ENCODE results near the gene SLC43A3.

SLC43A3 gene

DNA sequence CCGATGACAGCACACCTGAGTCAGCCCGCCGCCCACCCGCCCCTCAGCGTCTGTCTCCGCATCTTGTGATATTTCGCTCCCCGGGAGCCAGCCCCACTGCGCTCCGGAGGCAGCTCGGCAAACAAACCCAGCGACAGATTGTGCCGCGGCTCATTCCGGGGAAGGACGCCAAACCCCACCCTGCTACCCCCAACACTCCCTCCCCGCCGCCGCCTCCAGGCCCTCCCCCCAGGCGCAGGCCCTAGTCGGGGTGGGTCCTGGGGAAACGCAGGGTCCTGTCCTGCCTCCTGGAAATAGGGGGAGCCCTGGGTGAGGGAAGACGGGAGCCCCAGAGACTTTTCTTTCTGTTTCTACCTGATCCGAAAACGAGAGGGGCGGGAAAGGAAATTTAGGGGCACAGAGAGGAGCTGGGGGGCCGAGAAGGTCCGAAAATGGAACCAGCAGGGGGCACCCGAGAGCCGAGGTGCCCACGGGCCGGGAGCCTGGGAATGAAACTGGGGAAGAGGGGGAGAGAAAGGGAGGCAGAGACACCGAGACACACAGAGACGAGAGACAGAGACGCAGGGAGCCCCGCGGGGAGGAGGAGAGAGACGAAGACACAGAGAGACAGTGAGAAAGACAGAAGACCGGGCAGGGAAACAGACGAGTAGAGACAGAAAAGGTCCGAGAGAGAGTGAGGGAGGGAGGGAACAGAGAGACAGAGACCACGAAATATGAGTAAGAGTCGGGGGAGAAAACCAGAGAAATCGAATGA is 31.7 kb upstream of the SLC43A3 start:
- Mint-ChIP-seq H3K4me3 (peak overlapping the region; percentile 84), H3K27me3 (ENCODE audit: low read depth, poor library complexity) (peaks cover 92% of the 10 kb centered on the region), H3K27ac (no peak overlapping the region)

DNA sequence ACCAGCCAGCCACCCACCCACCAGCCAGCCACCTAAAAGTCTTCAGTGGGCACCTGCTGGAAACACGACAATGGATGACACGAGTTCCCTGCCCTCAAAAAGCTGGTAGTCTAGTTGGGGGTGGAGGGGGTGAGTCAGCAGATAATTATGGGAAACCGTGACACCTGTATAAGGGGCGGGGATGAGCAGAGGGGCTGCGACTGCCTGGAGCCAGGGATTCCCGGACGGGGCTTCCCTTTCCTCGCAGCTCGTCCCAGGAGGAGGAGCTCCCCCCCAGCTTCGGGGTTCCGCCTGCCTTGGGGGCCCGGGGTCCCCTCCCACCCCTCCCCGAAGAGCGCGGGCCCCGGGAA is 31.1 kb upstream of the SLC43A3 start:
- no peaks in the 10 kb centered on the region for H3K9me3 Mint-ChIP-seq
- peak overlapping the region; percentile 68 for H3K4me3 Mint-ChIP-seq
- no peaks in the 10 kb centered on the region for H3K36me3 Mint-ChIP-seq (ENCODE audit: low read depth)
- DNase-seq = no peak
- peaks cover 40% of the 10 kb centered on the region for H3K4me1 Mint-ChIP-seq
- peaks cover 92% of the 10 kb centered on the region for H3K27me3 Mint-ChIP-seq (ENCODE audit: low read depth, poor library complexity)
- TF ChIP-seq, protein P1, sequence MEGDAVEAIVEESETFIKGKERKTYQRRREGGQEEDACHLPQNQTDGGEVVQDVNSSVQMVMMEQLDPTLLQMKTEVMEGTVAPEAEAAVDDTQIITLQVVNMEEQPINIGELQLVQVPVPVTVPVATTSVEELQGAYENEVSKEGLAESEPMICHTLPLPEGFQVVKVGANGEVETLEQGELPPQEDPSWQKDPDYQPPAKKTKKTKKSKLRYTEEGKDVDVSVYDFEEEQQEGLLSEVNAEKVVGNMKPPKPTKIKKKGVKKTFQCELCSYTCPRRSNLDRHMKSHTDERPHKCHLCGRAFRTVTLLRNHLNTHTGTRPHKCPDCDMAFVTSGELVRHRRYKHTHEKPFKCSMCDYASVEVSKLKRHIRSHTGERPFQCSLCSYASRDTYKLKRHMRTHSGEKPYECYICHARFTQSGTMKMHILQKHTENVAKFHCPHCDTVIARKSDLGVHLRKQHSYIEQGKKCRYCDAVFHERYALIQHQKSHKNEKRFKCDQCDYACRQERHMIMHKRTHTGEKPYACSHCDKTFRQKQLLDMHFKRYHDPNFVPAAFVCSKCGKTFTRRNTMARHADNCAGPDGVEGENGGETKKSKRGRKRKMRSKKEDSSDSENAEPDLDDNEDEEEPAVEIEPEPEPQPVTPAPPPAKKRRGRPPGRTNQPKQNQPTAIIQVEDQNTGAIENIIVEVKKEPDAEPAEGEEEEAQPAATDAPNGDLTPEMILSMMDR (IDR thresholded peaks at IDR 0.05) = no peak
- H3K27ac Mint-ChIP-seq = no peak overlapping the region

More for the DNA sequence above, 31.7 kb upstream of the SLC43A3 start:
- Mint-ChIP-seq H3K9me3 (no peaks in the 10 kb centered on the region), H3K4me1 (peaks cover 46% of the 10 kb centered on the region), H3K36me3 (ENCODE audit: low read depth) (no peaks in the 10 kb centered on the region)
- DNase-seq = peak; percentile 80
- TF ChIP-seq, protein P1 (IDR thresholded peaks at IDR 0.05) = peak; percentile 79

DNA sequence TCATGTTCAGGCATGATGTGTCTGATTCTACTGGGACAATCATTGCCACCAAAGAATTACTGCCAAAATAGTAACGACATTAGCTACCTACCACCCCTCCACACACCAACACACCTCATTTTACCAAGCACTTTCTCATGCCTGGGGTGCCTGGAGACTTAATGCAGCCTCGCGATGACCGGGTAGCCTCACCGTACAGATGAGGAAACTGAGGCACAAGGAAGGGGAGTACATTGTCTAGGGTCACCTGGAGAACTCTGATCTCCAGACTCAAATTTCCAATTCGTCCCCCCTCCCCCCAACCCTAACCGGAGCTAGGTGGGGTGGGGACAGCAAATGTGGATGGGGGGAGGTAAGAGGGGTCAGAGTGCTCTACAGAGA is 30.7 kb upstream of the SLC43A3 start:
- DNase-seq = no peak
- Mint-ChIP-seq H3K9me3 (no peaks in the 10 kb centered on the region), H3K36me3 (ENCODE audit: low read depth) (no peaks in the 10 kb centered on the region), H3K27ac (no peak overlapping the region), H3K27me3 (ENCODE audit: low read depth, poor library complexity) (peaks cover 91% of the 10 kb centered on the region), H3K4me1 (peaks cover 36% of the 10 kb centered on the region), H3K4me3 (peak overlapping the region; percentile 68)
- TF ChIP-seq, protein P1 (IDR thresholded peaks at IDR 0.05) = peak; percentile 31

GRCh38 chr11:57456960-57457642 is 30.2 kb upstream of the SLC43A3 start:
- TF ChIP-seq, protein P1 (IDR thresholded peaks at IDR 0.05) = peak; percentile 99
- no peak overlapping the region for H3K27ac Mint-ChIP-seq
- H3K4me3 Mint-ChIP-seq = peak overlapping the region; percentile 68
- H3K4me1 Mint-ChIP-seq = peaks cover 32% of the 10 kb centered on the region
- peak; percentile 94 for DNase-seq
- peaks cover 89% of the 10 kb centered on the region for H3K27me3 Mint-ChIP-seq (ENCODE audit: low read depth, poor library complexity)
- H3K9me3 Mint-ChIP-seq = no peaks in the 10 kb centered on the region
- H3K36me3 Mint-ChIP-seq (ENCODE audit: low read depth) = no peaks in the 10 kb centered on the region

DNA sequence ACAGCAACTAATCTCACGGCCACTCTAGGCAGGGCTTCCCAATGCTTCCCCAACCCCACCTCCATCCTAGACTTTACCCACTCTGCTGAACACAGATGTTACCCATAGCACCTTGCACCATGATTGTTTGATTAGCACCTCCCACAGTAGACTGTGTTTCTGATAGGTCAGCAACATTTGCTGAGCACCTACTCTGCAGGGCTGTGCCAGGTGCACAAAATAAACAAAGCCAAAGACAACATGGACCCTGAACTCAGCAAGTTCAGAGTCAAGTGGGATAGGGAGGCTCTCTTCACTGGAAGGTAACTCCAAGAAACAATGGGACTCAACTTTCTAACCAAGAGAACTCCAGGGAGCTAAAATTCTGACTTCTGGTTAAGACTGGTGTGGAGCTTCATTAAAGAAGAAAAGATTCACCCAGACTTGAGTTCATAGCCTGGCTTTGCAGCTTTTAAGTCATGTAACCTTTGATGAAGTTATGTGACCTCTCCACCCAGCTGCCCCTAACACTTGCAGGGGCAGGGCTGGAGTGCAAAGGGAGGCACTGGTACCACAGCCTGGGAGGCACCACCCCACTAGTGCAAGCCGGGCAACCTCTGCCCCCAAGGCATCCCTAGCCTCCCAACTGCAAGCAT is 26.7 kb upstream of the SLC43A3 start:
- no peaks in the 10 kb centered on the region for H3K9me3 Mint-ChIP-seq
- TF ChIP-seq, protein P1 (IDR thresholded peaks at IDR 0.05) = no peak
- H3K4me3 Mint-ChIP-seq = no peak overlapping the region
- DNase-seq = no peak
- no peak overlapping the region for H3K27ac Mint-ChIP-seq
- peaks cover 10% of the 10 kb centered on the region for H3K4me1 Mint-ChIP-seq
- peaks cover 74% of the 10 kb centered on the region for H3K27me3 Mint-ChIP-seq (ENCODE audit: low read depth, poor library complexity)
- no peaks in the 10 kb centered on the region for H3K36me3 Mint-ChIP-seq (ENCODE audit: low read depth)
